MM.1S (cell line): ENCODE measurements around the gene TIAL1.

Experiments used
- CTCF ChIP-seq: fragments of 300-600 bp; sonication (generic); IDR thresholded peaks from 2 replicates; pipeline ENCODE4 v1.5.1; 2016; ENCODE audit warnings: antibody characterized with exemption, low read length, mixed read lengths
- EZH2 ChIP-seq: fragments of 300-600 bp; sonication (generic); optimal IDR thresholded peaks from 2 replicates; pipeline ENCODE3; 2017; ENCODE audit warnings: low read depth, mild to moderate bottlenecking, antibody characterized with exemption, low read length, mixed read lengths
- EZH2phosphoT487 ChIP-seq: fragments of 300-600 bp; sonication (generic); IDR thresholded peaks from 2 replicates; pipeline ENCODE4 v1.6.1; 2018; ENCODE audit warnings: antibody characterized with exemption, low read length

GRCh38 chr10:119575991-119576390 lies 20.8 kb downstream of the TIAL1 start:
- no peak for TF ChIP-seq CTCF
- no peak for TF ChIP-seq EZH2phosphoT487
- no peak for TF ChIP-seq EZH2
